ENCODE data around the gene RAB3C. TPM values are rescaled to one million over a fixed set of nuclear protein-coding genes. Genes with fewer than 3 reads are reported as not detected.

RAB3C gene
- total RNA-seq, 1 experiment from 2014 or later = 13.3 TPM

DNA sequence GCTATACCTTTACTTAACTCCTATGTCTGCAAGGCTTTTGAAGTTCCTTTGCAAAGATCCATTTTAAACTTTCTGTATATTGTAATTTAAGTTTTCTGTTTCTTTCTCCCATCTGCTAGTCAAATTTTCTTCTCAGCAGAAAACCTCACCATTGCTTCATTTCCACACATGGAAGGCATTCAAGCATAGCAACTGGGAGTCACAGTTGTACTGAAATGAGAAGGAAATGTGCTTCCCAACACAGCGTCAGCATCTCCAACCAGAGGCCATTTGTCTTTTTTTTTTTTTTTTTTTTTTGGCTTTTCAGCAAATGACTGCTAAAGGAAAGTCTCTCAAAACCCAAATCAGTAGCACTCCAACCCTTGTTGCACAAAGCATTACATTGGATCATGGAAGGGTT lies 92.5 kb downstream of the RAB3C start:
- Mint-ChIP-seq H3K9me3 (no peaks in the 10 kb centered on the region), H3K27me3 (ENCODE audit: low read depth) (no peaks in the 10 kb centered on the region), H3K4me3 (no peak overlapping the region), H3K27ac (no peak overlapping the region), H3K4me1 (peaks cover 15% of the 10 kb centered on the region), H3K36me3 (no peaks in the 10 kb centered on the region)
- TF ChIP-seq HMGA2 (CRISPR knock-in tag; IDR thresholded peaks at IDR 0.05) (no peak), ZBTB21 (CRISPR knock-in tag; IDR thresholded peaks at IDR 0.05; ENCODE audit: borderline replicate concordance) (no peak), TP53 (CRISPR knock-in tag; IDR thresholded peaks at IDR 0.05) (no peak), RORB (CRISPR knock-in tag; IDR thresholded peaks at IDR 0.05) (no peak), FOXP1 (CRISPR knock-in tag; IDR thresholded peaks at IDR 0.05; ENCODE audit: borderline replicate concordance) (no peak), ZNF423 (CRISPR knock-in tag; IDR thresholded peaks at IDR 0.05) (no peak), SOX15 (CRISPR knock-in tag; IDR thresholded peaks at IDR 0.05) (no peak), TEAD1 (CRISPR knock-in tag; IDR thresholded peaks at IDR 0.05) (no peak), SP1 (CRISPR knock-in tag; conservative IDR thresholded peaks at IDR 0.05) (no peak)
- TF ChIP-seq, protein P1, sequence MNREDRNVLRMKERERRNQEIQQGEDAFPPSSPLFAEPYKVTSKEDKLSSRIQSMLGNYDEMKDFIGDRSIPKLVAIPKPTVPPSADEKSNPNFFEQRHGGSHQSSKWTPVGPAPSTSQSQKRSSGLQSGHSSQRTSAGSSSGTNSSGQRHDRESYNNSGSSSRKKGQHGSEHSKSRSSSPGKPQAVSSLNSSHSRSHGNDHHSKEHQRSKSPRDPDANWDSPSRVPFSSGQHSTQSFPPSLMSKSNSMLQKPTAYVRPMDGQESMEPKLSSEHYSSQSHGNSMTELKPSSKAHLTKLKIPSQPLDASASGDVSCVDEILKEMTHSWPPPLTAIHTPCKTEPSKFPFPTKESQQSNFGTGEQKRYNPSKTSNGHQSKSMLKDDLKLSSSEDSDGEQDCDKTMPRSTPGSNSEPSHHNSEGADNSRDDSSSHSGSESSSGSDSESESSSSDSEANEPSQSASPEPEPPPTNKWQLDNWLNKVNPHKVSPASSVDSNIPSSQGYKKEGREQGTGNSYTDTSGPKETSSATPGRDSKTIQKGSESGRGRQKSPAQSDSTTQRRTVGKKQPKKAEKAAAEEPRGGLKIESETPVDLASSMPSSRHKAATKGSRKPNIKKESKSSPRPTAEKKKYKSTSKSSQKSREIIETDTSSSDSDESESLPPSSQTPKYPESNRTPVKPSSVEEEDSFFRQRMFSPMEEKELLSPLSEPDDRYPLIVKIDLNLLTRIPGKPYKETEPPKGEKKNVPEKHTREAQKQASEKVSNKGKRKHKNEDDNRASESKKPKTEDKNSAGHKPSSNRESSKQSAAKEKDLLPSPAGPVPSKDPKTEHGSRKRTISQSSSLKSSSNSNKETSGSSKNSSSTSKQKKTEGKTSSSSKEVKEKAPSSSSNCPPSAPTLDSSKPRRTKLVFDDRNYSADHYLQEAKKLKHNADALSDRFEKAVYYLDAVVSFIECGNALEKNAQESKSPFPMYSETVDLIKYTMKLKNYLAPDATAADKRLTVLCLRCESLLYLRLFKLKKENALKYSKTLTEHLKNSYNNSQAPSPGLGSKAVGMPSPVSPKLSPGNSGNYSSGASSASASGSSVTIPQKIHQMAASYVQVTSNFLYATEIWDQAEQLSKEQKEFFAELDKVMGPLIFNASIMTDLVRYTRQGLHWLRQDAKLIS (CRISPR knock-in tag; IDR thresholded peaks at IDR 0.05; ENCODE audit: borderline replicate concordance) = no peak
- TF ChIP-seq, protein P2, sequence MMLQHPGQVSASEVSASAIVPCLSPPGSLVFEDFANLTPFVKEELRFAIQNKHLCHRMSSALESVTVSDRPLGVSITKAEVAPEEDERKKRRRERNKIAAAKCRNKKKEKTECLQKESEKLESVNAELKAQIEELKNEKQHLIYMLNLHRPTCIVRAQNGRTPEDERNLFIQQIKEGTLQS (CRISPR knock-in tag; conservative IDR thresholded peaks at IDR 0.05) = no peak
- TF ChIP-seq, protein P3, sequence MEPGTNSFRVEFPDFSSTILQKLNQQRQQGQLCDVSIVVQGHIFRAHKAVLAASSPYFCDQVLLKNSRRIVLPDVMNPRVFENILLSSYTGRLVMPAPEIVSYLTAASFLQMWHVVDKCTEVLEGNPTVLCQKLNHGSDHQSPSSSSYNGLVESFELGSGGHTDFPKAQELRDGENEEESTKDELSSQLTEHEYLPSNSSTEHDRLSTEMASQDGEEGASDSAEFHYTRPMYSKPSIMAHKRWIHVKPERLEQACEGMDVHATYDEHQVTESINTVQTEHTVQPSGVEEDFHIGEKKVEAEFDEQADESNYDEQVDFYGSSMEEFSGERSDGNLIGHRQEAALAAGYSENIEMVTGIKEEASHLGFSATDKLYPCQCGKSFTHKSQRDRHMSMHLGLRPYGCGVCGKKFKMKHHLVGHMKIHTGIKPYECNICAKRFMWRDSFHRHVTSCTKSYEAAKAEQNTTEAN (CRISPR knock-in tag; IDR thresholded peaks at IDR 0.05) = no peak
- TF ChIP-seq, protein P4, sequence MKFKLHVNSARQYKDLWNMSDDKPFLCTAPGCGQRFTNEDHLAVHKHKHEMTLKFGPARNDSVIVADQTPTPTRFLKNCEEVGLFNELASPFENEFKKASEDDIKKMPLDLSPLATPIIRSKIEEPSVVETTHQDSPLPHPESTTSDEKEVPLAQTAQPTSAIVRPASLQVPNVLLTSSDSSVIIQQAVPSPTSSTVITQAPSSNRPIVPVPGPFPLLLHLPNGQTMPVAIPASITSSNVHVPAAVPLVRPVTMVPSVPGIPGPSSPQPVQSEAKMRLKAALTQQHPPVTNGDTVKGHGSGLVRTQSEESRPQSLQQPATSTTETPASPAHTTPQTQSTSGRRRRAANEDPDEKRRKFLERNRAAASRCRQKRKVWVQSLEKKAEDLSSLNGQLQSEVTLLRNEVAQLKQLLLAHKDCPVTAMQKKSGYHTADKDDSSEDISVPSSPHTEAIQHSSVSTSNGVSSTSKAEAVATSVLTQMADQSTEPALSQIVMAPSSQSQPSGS (CRISPR knock-in tag; IDR thresholded peaks at IDR 0.05; ENCODE audit: borderline replicate concordance, low read depth) = no peak
- DNase-seq (ENCODE audit: low spot score) (no peak), ATAC-seq (no peak)
- CTCF ChIA-PET = interaction anchor here (0.6 kb wide), 1 partner anchor 34 kb away, joined by 3 read pairs; no protein-coding TSS in a partner anchor
- POLR2A ChIA-PET = no interaction called here

DNA sequence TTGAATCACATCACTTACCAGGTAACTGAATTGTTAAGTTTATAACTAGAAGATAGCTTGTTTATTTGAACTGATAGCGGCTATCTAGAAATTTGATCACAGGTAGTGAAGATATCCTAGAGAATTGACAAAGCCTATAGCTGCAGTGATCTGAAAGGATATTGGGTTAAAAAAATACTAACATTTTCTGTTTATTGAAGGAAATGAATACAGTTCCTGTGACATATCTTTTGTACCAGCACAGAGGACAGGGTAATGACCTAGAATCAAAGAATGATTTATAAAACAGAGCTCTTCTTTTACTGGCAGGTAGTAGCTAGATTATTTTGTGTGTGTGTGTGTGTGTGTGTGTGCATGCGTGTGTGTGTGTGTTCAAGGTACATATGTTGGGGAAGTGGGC lies 94.8 kb downstream of the RAB3C start:
- Mint-ChIP-seq H3K36me3 (no peaks in the 10 kb centered on the region), H3K4me1 (peaks cover 19% of the 10 kb centered on the region), H3K27ac (no peak overlapping the region), H3K27me3 (ENCODE audit: low read depth) (no peaks in the 10 kb centered on the region), H3K4me3 (no peak overlapping the region), H3K9me3 (no peaks in the 10 kb centered on the region)
- CTCF ChIA-PET = interaction anchor here (0.8 kb wide), 1 partner anchor 214 kb away, joined by 3 read pairs; no protein-coding TSS in a partner anchor
- DNase-seq (ENCODE audit: low spot score) (no peak), ATAC-seq (no peak)
- POLR2A ChIA-PET = no interaction called here
- TF ChIP-seq, protein P5, sequence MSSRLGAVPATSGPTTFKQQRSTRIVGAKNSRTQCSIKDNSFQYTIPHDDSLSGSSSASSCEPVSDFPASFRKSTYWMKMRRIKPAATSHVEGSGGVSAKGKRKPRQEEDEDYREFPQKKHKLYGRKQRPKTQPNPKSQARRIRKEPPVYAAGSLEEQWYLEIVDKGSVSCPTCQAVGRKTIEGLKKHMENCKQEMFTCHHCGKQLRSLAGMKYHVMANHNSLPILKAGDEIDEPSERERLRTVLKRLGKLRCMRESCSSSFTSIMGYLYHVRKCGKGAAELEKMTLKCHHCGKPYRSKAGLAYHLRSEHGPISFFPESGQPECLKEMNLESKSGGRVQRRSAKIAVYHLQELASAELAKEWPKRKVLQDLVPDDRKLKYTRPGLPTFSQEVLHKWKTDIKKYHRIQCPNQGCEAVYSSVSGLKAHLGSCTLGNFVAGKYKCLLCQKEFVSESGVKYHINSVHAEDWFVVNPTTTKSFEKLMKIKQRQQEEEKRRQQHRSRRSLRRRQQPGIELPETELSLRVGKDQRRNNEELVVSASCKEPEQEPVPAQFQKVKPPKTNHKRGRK (CRISPR knock-in tag; IDR thresholded peaks at IDR 0.05; ENCODE audit: borderline replicate concordance) = no peak
- TF ChIP-seq, protein P6, sequence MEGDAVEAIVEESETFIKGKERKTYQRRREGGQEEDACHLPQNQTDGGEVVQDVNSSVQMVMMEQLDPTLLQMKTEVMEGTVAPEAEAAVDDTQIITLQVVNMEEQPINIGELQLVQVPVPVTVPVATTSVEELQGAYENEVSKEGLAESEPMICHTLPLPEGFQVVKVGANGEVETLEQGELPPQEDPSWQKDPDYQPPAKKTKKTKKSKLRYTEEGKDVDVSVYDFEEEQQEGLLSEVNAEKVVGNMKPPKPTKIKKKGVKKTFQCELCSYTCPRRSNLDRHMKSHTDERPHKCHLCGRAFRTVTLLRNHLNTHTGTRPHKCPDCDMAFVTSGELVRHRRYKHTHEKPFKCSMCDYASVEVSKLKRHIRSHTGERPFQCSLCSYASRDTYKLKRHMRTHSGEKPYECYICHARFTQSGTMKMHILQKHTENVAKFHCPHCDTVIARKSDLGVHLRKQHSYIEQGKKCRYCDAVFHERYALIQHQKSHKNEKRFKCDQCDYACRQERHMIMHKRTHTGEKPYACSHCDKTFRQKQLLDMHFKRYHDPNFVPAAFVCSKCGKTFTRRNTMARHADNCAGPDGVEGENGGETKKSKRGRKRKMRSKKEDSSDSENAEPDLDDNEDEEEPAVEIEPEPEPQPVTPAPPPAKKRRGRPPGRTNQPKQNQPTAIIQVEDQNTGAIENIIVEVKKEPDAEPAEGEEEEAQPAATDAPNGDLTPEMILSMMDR (IDR thresholded peaks at IDR 0.05) = no peak
- TF ChIP-seq FOXJ3 (CRISPR knock-in tag; IDR thresholded peaks at IDR 0.05; ENCODE audit: borderline replicate concordance) (no peak), MXD4 (CRISPR knock-in tag; IDR thresholded peaks at IDR 0.05; ENCODE audit: borderline replicate concordance) (no peak)
- TF ChIP-seq, protein P7, sequence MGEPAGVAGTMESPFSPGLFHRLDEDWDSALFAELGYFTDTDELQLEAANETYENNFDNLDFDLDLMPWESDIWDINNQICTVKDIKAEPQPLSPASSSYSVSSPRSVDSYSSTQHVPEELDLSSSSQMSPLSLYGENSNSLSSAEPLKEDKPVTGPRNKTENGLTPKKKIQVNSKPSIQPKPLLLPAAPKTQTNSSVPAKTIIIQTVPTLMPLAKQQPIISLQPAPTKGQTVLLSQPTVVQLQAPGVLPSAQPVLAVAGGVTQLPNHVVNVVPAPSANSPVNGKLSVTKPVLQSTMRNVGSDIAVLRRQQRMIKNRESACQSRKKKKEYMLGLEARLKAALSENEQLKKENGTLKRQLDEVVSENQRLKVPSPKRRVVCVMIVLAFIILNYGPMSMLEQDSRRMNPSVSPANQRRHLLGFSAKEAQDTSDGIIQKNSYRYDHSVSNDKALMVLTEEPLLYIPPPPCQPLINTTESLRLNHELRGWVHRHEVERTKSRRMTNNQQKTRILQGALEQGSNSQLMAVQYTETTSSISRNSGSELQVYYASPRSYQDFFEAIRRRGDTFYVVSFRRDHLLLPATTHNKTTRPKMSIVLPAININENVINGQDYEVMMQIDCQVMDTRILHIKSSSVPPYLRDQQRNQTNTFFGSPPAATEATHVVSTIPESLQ (CRISPR knock-in tag; IDR thresholded peaks at IDR 0.05) = no peak
- TF ChIP-seq, protein P8, sequence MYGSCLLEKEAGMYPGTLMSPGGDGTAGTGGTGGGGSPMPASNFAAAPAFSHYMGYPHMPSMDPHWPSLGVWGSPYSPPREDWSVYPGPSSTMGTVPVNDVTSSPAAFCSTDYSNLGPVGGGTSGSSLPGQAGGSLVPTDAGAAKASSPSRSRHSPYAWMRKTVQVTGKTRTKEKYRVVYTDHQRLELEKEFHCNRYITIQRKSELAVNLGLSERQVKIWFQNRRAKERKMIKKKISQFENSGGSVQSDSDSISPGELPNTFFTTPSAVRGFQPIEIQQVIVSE (CRISPR knock-in tag; IDR thresholded peaks at IDR 0.05; ENCODE audit: borderline replicate concordance) = no peak
- TF ChIP-seq, protein P9, sequence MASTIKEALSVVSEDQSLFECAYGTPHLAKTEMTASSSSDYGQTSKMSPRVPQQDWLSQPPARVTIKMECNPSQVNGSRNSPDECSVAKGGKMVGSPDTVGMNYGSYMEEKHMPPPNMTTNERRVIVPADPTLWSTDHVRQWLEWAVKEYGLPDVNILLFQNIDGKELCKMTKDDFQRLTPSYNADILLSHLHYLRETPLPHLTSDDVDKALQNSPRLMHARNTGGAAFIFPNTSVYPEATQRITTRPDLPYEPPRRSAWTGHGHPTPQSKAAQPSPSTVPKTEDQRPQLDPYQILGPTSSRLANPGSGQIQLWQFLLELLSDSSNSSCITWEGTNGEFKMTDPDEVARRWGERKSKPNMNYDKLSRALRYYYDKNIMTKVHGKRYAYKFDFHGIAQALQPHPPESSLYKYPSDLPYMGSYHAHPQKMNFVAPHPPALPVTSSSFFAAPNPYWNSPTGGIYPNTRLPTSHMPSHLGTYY (CRISPR knock-in tag; IDR thresholded peaks at IDR 0.05) = no peak
- TF ChIP-seq, protein P10, sequence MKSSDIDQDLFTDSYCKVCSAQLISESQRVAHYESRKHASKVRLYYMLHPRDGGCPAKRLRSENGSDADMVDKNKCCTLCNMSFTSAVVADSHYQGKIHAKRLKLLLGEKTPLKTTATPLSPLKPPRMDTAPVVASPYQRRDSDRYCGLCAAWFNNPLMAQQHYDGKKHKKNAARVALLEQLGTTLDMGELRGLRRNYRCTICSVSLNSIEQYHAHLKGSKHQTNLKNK (CRISPR knock-in tag; IDR thresholded peaks at IDR 0.05) = no peak
